Glutamatergic neuron (in vitro differentiated cells): ENCODE results near the gene TMPRSS9. TPM values are rescaled to one million over a fixed set of nuclear protein-coding genes. Genes with fewer than 3 reads are reported as not detected.

Experiments used
- DNase-seq: peaks from one replicate; pipeline ENCODE4 v3.0.0; 2022
- H3K27ac Mint-ChIP-seq: one replicate; pipeline ENCODE4 v1.8.0; 2020; ENCODE audit warnings: mild to moderate bottlenecking, mixed read lengths, inconsistent platforms; ENCODE audit not compliant: unreplicated experiment
- H3K27me3 Mint-ChIP-seq: one replicate; pipeline ENCODE4 v1.8.0; 2020; ENCODE audit warnings: mild to moderate bottlenecking, moderate library complexity, mixed read lengths, inconsistent platforms; ENCODE audit not compliant: unreplicated experiment
- H3K36me3 Mint-ChIP-seq: one replicate; pipeline ENCODE4 v1.8.0; 2020; ENCODE audit warnings: mild to moderate bottlenecking, mixed read lengths, inconsistent platforms; ENCODE audit not compliant: unreplicated experiment
- H3K4me1 Mint-ChIP-seq: one replicate; pipeline ENCODE4 v1.8.0; 2020; ENCODE audit warnings: mild to moderate bottlenecking, low read depth, mixed read lengths, inconsistent platforms; ENCODE audit not compliant: unreplicated experiment
- H3K4me3 Mint-ChIP-seq: one replicate; pipeline ENCODE4 v1.8.0; 2020; ENCODE audit warnings: mild to moderate bottlenecking, mixed read lengths, inconsistent platforms; ENCODE audit not compliant: unreplicated experiment
- H3K9me3 Mint-ChIP-seq: one replicate; pipeline ENCODE4 v1.8.0; 2020; ENCODE audit warnings: mild to moderate bottlenecking, moderate library complexity, mixed read lengths, inconsistent platforms; ENCODE audit not compliant: unreplicated experiment
- CTCF ChIP-seq: fragments of 200-600 bp; sonication (generic); IDR thresholded peaks from one replicate; pipeline ENCODE4 v1.5.0; 2021; ENCODE audit not compliant: partially characterized antibody, unreplicated experiment
- total RNA-seq: library from RNA; stranded (reverse); fragmentation: NEBNext Ultra II Directional; extraction: Animal tissue kit (Norgen Biotek cat#: 25700); gene quantifications from one replicate; pipeline ENCODE4 v1.2.1, GENCODE V29; 2021; ENCODE audit not compliant: unreplicated experiment

Gene TMPRSS9
- total RNA-seq, 1 donor from 2014 or later, result 0.29 TPM

GRCh38 chr19:2424686-2425621 is 64.9 kb downstream of the TMPRSS9 start:
- peak; percentile 87 for DNase-seq
- Mint-ChIP-seq H3K4me1 (peaks cover 12% of the 10 kb centered on the region), H3K9me3 (peaks cover 6% of the 10 kb centered on the region), H3K27me3 (peaks cover 6% of the 10 kb centered on the region), H3K36me3 (no peaks in the 10 kb centered on the region), H3K4me3 (peak overlapping the region; percentile 71), H3K27ac (peak overlapping the region; percentile 59)
- peak; percentile 63 for TF ChIP-seq CTCF

- Mint-ChIP-seq H3K4me3 (peak overlapping the region; percentile 94), H3K4me1 (peaks cover 13% of the 10 kb centered on the region), H3K27ac (peak overlapping the region; percentile 88), H3K36me3 (no peaks in the 10 kb centered on the region), H3K27me3 (peaks cover 6% of the 10 kb centered on the region), H3K9me3 (peaks cover 6% of the 10 kb centered on the region)
- DNase-seq, result peak; percentile 24
- no peak for TF ChIP-seq CTCF
Observed at GRCh38 chr19:2425622-2426581, 65.8 kb downstream of the TMPRSS9 start.

GRCh38 chr19:2426611-2427428 is 66.8 kb downstream of the TMPRSS9 start:
- peak overlapping the region; percentile 98 for H3K27ac Mint-ChIP-seq
- peaks cover 6% of the 10 kb centered on the region for H3K27me3 Mint-ChIP-seq
- peak overlapping the region; percentile 94 for H3K4me3 Mint-ChIP-seq
- TF ChIP-seq CTCF, result no peak
- H3K4me1 Mint-ChIP-seq, result peaks cover 13% of the 10 kb centered on the region
- H3K9me3 Mint-ChIP-seq, result peaks cover 6% of the 10 kb centered on the region
- H3K36me3 Mint-ChIP-seq, result no peaks in the 10 kb centered on the region
- DNase-seq, result peak; percentile 77

GRCh38 chr19:2427429-2428320 is 67.6 kb downstream of the TMPRSS9 start, which contains the start of gene TIMM13:
Gene TIMM13 (minus strand): TSS chr19:2427586. CDS start chr19:2427533, 53 bp downstream.
- TF ChIP-seq CTCF, result no peak
- Mint-ChIP-seq H3K27ac (peak within 1 kb of the TSS; percentile 98), H3K4me3 (peak within 1 kb of the TSS; percentile 94), H3K27me3 (peaks cover 6% of the 10 kb centered on the region), H3K9me3 (peaks cover 6% of the 10 kb centered on the region), H3K36me3 (no peaks in the 10 kb centered on the region), H3K4me1 (peaks cover 13% of the 10 kb centered on the region)
- peak; percentile 98 for DNase-seq
